Measurements from ENCODE around the gene GPC2. TPM values are rescaled to one million over a fixed set of nuclear protein-coding genes. Genes with fewer than 3 reads are reported as not detected.

GPC2 gene
- total and polyA plus RNA-seq, 2 donors (not counting 3 experiments of a cell fraction or from before 2014, with no cell fraction given), result 9.2 to 17.5 TPM

- Histone ChIP-seq H3K36me3 (ENCODE audit: control insufficient read depth in 2 of 2, extremely low read depth in 1 of 2, insufficient read depth in 2 of 2, low read length in 2 of 2) (no peaks in the 10 kb centered on the region), H3K9ac (replicated peaks; ENCODE audit: extremely low read depth, insufficient read depth, low read length) (no peak overlapping the region), H3K4me3 (replicated peaks in 1 of 3; ENCODE audit: insufficient read depth in 1 of 3, low read depth in 1 of 3, low read length in 3 of 3) (no peak overlapping the region), H3K27me3 (ENCODE audit: control insufficient read depth in 2 of 2, insufficient read depth in 2 of 2, low read length in 2 of 2) (peaks cover 14 to 22% of the 10 kb centered on the region in 2 experiments), H3K4me2 (ENCODE audit: insufficient read depth, low read length) (no peak overlapping the region), H3K27ac (ENCODE audit: insufficient read depth, low read depth, low read length) (no peak overlapping the region), H2AFZ (ENCODE audit: low read depth, low read length) (no peak overlapping the region), H3K9me1 (replicated peaks; ENCODE audit: control insufficient read depth, extremely low read depth, insufficient read depth, low read length) (no peaks in the 10 kb centered on the region), H4K20me1 (replicated peaks; ENCODE audit: control insufficient read depth, extremely low read depth, insufficient read depth, low read length) (no peaks in the 10 kb centered on the region), H3K79me2 (ENCODE audit: control insufficient read depth, insufficient read depth, low read length) (no peaks in the 10 kb centered on the region), H3K9me3 (replicated peaks; ENCODE audit: control insufficient read depth, insufficient read depth, low read length) (no peaks in the 10 kb centered on the region), H3K4me1 (ENCODE audit: control insufficient read depth, extremely low read depth, insufficient read depth, low read length) (no peaks in the 10 kb centered on the region)
- no TSS peak for BruUV-seq (replicated peaks)
- intact Hi-C loops (cut with micrococcal nuclease), result loop anchor here (2.0 kb wide), 1 partner anchor 220 kb away; no protein-coding TSS in a partner anchor
- ChIA-PET CTCF (interaction anchor here (1.0 to 2.9 kb wide), 4 partner anchors 22 to 80 kb away, joined by 3 to 14 read pairs (median 10); no protein-coding TSS in a partner anchor), POLR2A (interaction anchor here (0.6 kb wide), 1 partner anchor 33 kb away, joined by 3 read pairs; the partner anchor contains the start of genes GPC2 and STAG3)
- FAIRE-seq, result no peak
- TF ChIP-seq MYC (IDR thresholded peaks at IDR 0.05; ENCODE audit: low read depth, low read length), result no peak
- no peak for TF ChIP-seq JUN (IDR thresholded peaks at IDR 0.05; ENCODE audit: borderline replicate concordance, insufficient read depth, insufficient read length, low read depth)
- dilution Hi-C loops (cut with MboI; ENCODE audit: extremely low pct_ligation_motif_present, low sequenced_read_pairs), result no loop called here
- no peak for DNase-seq (ENCODE audit: low read depth, low spot score)
These were observed 33.6 kb upstream of the GPC2 start for GRCh38 chr7:100210805-100211204.

- Histone ChIP-seq H3K9me3 (replicated peaks; ENCODE audit: control insufficient read depth, insufficient read depth, low read length) (no peaks in the 10 kb centered on the region), H2AFZ (ENCODE audit: low read depth, low read length) (no peak overlapping the region), H3K4me3 (replicated peaks in 1 of 3; ENCODE audit: insufficient read depth in 1 of 3, low read depth in 1 of 3, low read length in 3 of 3) (no peak overlapping the region), H3K36me3 (ENCODE audit: control insufficient read depth in 2 of 2, extremely low read depth in 1 of 2, insufficient read depth in 2 of 2, low read length in 2 of 2) (no peaks in the 10 kb centered on the region), H3K27ac (ENCODE audit: insufficient read depth, low read depth, low read length) (no peak overlapping the region), H3K9me1 (replicated peaks; ENCODE audit: control insufficient read depth, extremely low read depth, insufficient read depth, low read length) (no peaks in the 10 kb centered on the region), H3K9ac (replicated peaks; ENCODE audit: extremely low read depth, insufficient read depth, low read length) (no peak overlapping the region), H4K20me1 (replicated peaks; ENCODE audit: control insufficient read depth, extremely low read depth, insufficient read depth, low read length) (no peaks in the 10 kb centered on the region), H3K79me2 (ENCODE audit: control insufficient read depth, insufficient read depth, low read length) (no peaks in the 10 kb centered on the region), H3K4me1 (ENCODE audit: control insufficient read depth, extremely low read depth, insufficient read depth, low read length) (no peaks in the 10 kb centered on the region), H3K27me3 (ENCODE audit: control insufficient read depth in 2 of 2, insufficient read depth in 2 of 2, low read length in 2 of 2) (peaks cover 14 to 25% of the 10 kb centered on the region in 2 experiments), H3K4me2 (ENCODE audit: insufficient read depth, low read length) (no peak overlapping the region)
- ChIA-PET CTCF (interaction anchor here (2.6 to 2.9 kb wide), 3 partner anchors 20 to 79 kb away, joined by 7 to 14 read pairs (median 13); no protein-coding TSS in a partner anchor), POLR2A (interaction anchor here (0.6 kb wide), 1 partner anchor 33 kb away, joined by 13 read pairs; no protein-coding TSS in a partner anchor)
- intact Hi-C loops (cut with micrococcal nuclease) (no loop called here), dilution Hi-C loops (cut with MboI; ENCODE audit: extremely low pct_ligation_motif_present, low sequenced_read_pairs) (no loop called here)
- BruUV-seq (replicated peaks), result no TSS peak
- TF ChIP-seq FOS (IDR thresholded peaks at IDR 0.05; ENCODE audit: borderline replicate concordance, insufficient read depth, low read length) (no peak), POLR2AphosphoS5 (IDR thresholded peaks at IDR 0.05; ENCODE audit: insufficient read depth, low read depth, low read length) (no peak), MYC (IDR thresholded peaks at IDR 0.05; ENCODE audit: low read depth, low read length) (no peak), GATA2 (IDR thresholded peaks at IDR 0.05; ENCODE audit: insufficient read depth, insufficient read length, low read depth, low read length) (no peak)
- FAIRE-seq, result no peak
- no peak for DNase-seq (ENCODE audit: low read depth, low spot score)
These were observed 32.3 kb upstream of the GPC2 start for GRCh38 chr7:100209493-100209892.
